Neural cell (in vitro differentiated cells): ENCODE data around the gene HCK. TPM values are rescaled to one million over a fixed set of nuclear protein-coding genes. Genes with fewer than 3 reads are reported as not detected.

Experiments used
- H2AFZ ChIP-seq: fragments of 200-600, 300-800 bp; sonication (generic), shearing (Covaris generic); 2 replicates; pipeline ENCODE4 v1.6.0; 2014; ENCODE audit warnings: low read depth, mild to moderate bottlenecking, antibody characterized with exemption, low read length, moderate library complexity
- H3F3A ChIP-seq: fragments of 200-600 bp; shearing (Covaris generic); 2 replicates; pipeline ENCODE4 v1.6.1; 2016; ENCODE audit warnings: mild to moderate bottlenecking, moderate library complexity, mixed read lengths, antibody characterized with exemption, low read length; ENCODE audit not compliant: insufficient read depth, poor library complexity, severe bottlenecking
- H3K27ac ChIP-seq: fragments of 200-600, 300-800 bp; sonication (generic), shearing (Covaris generic); 2 replicates; pipeline ENCODE4 v1.5.1; 2014; ENCODE audit warnings: mild to moderate bottlenecking, low read length, moderate library complexity
- H3K27me3 ChIP-seq: fragments of 300-800, 200-600 bp; sonication (generic), shearing (Covaris generic); 2 replicates; pipeline ENCODE4 v1.6.0; 2014; ENCODE audit warnings: mild to moderate bottlenecking, low read depth, low read length, moderate library complexity; ENCODE audit not compliant: insufficient read depth
- H3K36me3 ChIP-seq: fragments of 300-800, 200-600 bp; sonication (generic), shearing (Covaris generic); 2 replicates; pipeline ENCODE4 v1.5.1; 2014; ENCODE audit warnings: mild to moderate bottlenecking, antibody characterized with exemption, low read length, moderate library complexity; ENCODE audit not compliant: insufficient read depth
- H3K4me2 ChIP-seq: fragments of 300-800, 200-600 bp; sonication (generic), shearing (Covaris generic); 2 replicates; pipeline ENCODE4 v1.6.0; 2014; ENCODE audit warnings: mild to moderate bottlenecking, low read length
- H3K4me3 ChIP-seq: fragments of 300-800, 200-600 bp; sonication (generic), shearing (Covaris generic); 2 replicates; pipeline ENCODE4 v1.5.1; 2014; ENCODE audit warnings: mild to moderate bottlenecking, low read length, moderate library complexity
- H3K79me2 ChIP-seq: fragments of 200-600 bp; shearing (Covaris generic); replicated peaks from 2 replicates; pipeline ENCODE4 v1.6.0; 2014; ENCODE audit warnings: mild to moderate bottlenecking, low read length, moderate library complexity; ENCODE audit not compliant: insufficient read depth
- H3K9ac ChIP-seq: fragments of 300-800, 200-600 bp; sonication (generic), shearing (Covaris generic); 2 replicates; pipeline ENCODE4 v1.6.1; 2016; ENCODE audit warnings: mild to moderate bottlenecking, low read length, mixed read lengths
- H3K9me2 ChIP-seq: fragments of 200-600 bp; shearing (Covaris generic); 2 replicates; pipeline ENCODE4 v1.6.1; 2016; ENCODE audit warnings: mild to moderate bottlenecking, low read length, mixed read lengths; ENCODE audit not compliant: insufficient read depth
- H3K9me3 ChIP-seq: fragments of 200-600, 300-800 bp; sonication (generic), shearing (Covaris generic); 2 replicates; pipeline ENCODE4 v1.6.1; 2016; ENCODE audit warnings: mild to moderate bottlenecking, mixed run types, low read length, moderate library complexity, mixed read lengths
- H4K20me1 ChIP-seq: fragments of 200-600 bp; shearing (Covaris generic); 2 replicates; pipeline ENCODE4 v1.6.1; 2016; ENCODE audit warnings: mild to moderate bottlenecking, mixed run types; ENCODE audit not compliant: insufficient read depth
- EP300 ChIP-seq: fragments of 450-650 bp; conservative IDR thresholded peaks from 2 replicates; pipeline ENCODE4 v1.6.1; 2014; ENCODE audit warnings: antibody characterized with exemption, mild to moderate bottlenecking, moderate library complexity; ENCODE audit not compliant: poor library complexity, severe bottlenecking
- EZH2 ChIP-seq: fragments of 200-600, 300-800 bp; shearing (Covaris generic), sonication (generic); IDR thresholded peaks from 2 replicates; pipeline ENCODE4 v1.6.1; 2014; ENCODE audit warnings: antibody characterized with exemption, low read length, borderline replicate concordance, mild to moderate bottlenecking; ENCODE audit not compliant: insufficient read depth, poor library complexity, severe bottlenecking
- MXI1 ChIP-seq: fragments of 450-650 bp; conservative IDR thresholded peaks from 2 replicates; pipeline ENCODE4 v1.6.1; 2014; ENCODE audit warnings: antibody characterized with exemption, mild to moderate bottlenecking; ENCODE audit not compliant: poor library complexity, severe bottlenecking
- POLR2AphosphoS5 ChIP-seq: IDR thresholded peaks from 2 replicates; pipeline ENCODE4 v1.6.1; 2012
- RAD21 ChIP-seq: fragments of 450-650 bp; conservative IDR thresholded peaks from 2 replicates; pipeline ENCODE4 v1.6.1; 2014; ENCODE audit warnings: antibody characterized with exemption, mild to moderate bottlenecking, moderate library complexity
- SMC3 ChIP-seq: fragments of 450-650 bp; conservative IDR thresholded peaks from 2 replicates; pipeline ENCODE4 v1.6.1; 2014; ENCODE audit warnings: antibody characterized with exemption, mild to moderate bottlenecking, moderate library complexity; ENCODE audit not compliant: poor library complexity
- TAF1 ChIP-seq: IDR thresholded peaks from 2 replicates; pipeline ENCODE4 v1.6.1; 2012; ENCODE audit warnings: low read depth
- polyA plus RNA-seq: library from polyadenylated mRNA; depleted of rRNA; stranded (reverse); fragments of >200 nt; gene quantifications from 2 replicates; pipeline ENCODE4 v1.2.3, GENCODE V29; 2014
- TF ChIP-seq, protein P1 (sequence below): IDR thresholded peaks from 2 replicates; pipeline ENCODE4 v1.6.1; 2012; ENCODE audit warnings: borderline replicate concordance
- TF ChIP-seq, protein P2 (sequence below): fragments of 450-650 bp; IDR thresholded peaks from 2 replicates; pipeline ENCODE4 v1.5.1; 2014; ENCODE audit warnings: antibody characterized with exemption, mild to moderate bottlenecking, moderate library complexity; ENCODE audit not compliant: poor library complexity, severe bottlenecking

The HCK gene
- polyA plus RNA-seq, 1 donor from 2014 or later = 0.58 TPM

DNA sequence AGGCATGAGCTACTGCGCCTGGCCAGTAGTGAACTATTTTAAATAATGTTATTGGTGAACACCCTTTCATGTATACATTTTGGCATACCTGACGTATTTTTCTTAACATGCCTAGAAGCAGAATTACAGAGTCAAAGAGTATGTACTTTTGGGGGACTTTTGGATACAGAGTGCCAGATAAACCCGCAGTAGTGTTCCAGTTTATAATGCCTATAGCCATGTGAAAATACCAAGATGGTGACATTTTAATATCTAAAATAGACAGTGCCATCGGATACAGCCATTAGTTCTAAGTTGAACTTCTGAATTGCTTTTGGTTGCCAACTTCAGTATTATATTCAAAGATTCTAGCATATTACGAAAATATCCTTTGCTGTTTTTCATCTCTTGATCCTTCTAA is 77.8 kb downstream of the HCK start:
- H3K79me2 ChIP-seq = peaks cover 9% of the 10 kb centered on the region
- H2AFZ ChIP-seq = no peak overlapping the region

DNA sequence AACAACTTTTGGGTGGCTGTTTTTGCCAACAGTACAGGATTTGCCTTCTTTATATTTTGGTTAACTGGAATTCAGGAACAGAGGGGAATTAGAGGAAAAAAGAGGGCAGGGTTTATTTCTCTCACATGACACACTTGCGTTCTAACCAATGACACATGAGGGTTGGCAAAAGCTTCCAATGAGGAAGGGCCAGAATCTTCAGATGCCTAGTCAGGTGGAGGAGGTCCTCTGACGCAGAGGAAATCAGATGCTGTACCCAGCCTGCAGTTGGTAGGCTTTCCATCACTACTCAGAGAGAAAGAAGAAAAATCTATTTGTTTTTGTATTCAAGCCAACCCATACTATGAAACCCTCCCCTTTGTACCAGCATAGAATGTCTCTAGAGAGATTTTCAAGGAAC is 78.3 kb downstream of the HCK start:
- Histone ChIP-seq H3K9me2 (no peaks in the 10 kb centered on the region), H3K27ac (no peak overlapping the region), H3K4me2 (no peak overlapping the region), H2AFZ (no peak overlapping the region), H3K79me2 (peaks cover 9% of the 10 kb centered on the region), H3F3A (no peaks in the 10 kb centered on the region), H3K36me3 (no peaks in the 10 kb centered on the region), H4K20me1 (no peaks in the 10 kb centered on the region), H3K9me3 (no peaks in the 10 kb centered on the region), H3K4me3 (no peak overlapping the region), H3K27me3 (no peaks in the 10 kb centered on the region), H3K9ac (no peak overlapping the region)
- no peak for TF ChIP-seq EZH2
- TF ChIP-seq RAD21 = no peak
- no peak for TF ChIP-seq EP300
- TF ChIP-seq, protein P1, sequence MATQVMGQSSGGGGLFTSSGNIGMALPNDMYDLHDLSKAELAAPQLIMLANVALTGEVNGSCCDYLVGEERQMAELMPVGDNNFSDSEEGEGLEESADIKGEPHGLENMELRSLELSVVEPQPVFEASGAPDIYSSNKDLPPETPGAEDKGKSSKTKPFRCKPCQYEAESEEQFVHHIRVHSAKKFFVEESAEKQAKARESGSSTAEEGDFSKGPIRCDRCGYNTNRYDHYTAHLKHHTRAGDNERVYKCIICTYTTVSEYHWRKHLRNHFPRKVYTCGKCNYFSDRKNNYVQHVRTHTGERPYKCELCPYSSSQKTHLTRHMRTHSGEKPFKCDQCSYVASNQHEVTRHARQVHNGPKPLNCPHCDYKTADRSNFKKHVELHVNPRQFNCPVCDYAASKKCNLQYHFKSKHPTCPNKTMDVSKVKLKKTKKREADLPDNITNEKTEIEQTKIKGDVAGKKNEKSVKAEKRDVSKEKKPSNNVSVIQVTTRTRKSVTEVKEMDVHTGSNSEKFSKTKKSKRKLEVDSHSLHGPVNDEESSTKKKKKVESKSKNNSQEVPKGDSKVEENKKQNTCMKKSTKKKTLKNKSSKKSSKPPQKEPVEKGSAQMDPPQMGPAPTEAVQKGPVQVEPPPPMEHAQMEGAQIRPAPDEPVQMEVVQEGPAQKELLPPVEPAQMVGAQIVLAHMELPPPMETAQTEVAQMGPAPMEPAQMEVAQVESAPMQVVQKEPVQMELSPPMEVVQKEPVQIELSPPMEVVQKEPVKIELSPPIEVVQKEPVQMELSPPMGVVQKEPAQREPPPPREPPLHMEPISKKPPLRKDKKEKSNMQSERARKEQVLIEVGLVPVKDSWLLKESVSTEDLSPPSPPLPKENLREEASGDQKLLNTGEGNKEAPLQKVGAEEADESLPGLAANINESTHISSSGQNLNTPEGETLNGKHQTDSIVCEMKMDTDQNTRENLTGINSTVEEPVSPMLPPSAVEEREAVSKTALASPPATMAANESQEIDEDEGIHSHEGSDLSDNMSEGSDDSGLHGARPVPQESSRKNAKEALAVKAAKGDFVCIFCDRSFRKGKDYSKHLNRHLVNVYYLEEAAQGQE = no peak
- TF ChIP-seq MXI1 = no peak

More for the DNA sequence above, 77.8 kb downstream of the HCK start:
- Histone ChIP-seq H3K27ac (no peak overlapping the region), H3K9me2 (no peaks in the 10 kb centered on the region), H3K9ac (no peak overlapping the region), H3K4me3 (no peak overlapping the region), H3K9me3 (no peaks in the 10 kb centered on the region), H3K36me3 (no peaks in the 10 kb centered on the region), H3K4me2 (no peak overlapping the region), H3F3A (no peaks in the 10 kb centered on the region), H3K27me3 (no peaks in the 10 kb centered on the region), H4K20me1 (no peaks in the 10 kb centered on the region)
- TF ChIP-seq EP300 (no peak), TAF1 (no peak), RAD21 (no peak)
- TF ChIP-seq, protein P2, sequence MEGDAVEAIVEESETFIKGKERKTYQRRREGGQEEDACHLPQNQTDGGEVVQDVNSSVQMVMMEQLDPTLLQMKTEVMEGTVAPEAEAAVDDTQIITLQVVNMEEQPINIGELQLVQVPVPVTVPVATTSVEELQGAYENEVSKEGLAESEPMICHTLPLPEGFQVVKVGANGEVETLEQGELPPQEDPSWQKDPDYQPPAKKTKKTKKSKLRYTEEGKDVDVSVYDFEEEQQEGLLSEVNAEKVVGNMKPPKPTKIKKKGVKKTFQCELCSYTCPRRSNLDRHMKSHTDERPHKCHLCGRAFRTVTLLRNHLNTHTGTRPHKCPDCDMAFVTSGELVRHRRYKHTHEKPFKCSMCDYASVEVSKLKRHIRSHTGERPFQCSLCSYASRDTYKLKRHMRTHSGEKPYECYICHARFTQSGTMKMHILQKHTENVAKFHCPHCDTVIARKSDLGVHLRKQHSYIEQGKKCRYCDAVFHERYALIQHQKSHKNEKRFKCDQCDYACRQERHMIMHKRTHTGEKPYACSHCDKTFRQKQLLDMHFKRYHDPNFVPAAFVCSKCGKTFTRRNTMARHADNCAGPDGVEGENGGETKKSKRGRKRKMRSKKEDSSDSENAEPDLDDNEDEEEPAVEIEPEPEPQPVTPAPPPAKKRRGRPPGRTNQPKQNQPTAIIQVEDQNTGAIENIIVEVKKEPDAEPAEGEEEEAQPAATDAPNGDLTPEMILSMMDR = no peak

DNA sequence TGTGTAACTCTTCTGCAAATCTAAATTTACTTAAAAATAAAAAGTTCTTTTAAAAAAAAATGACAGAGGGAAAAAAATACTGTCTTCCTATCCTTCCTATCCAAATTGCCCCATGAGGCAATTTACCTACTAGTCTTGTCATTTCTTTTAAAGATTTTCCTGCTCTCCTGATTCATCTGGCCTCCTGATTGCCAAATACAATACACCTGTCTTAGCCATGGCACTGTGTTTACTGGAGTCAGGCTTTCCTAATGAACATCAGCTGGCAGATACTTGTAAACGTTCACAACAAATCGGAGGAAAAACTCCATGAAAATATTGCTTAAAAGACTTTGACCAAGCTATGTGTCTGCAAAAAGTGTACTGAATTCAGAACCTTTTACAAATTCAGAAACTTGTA is 78.9 kb downstream of the HCK start:
- H4K20me1 ChIP-seq = no peaks in the 10 kb centered on the region
- H3K9me2 ChIP-seq = no peaks in the 10 kb centered on the region

More for the DNA sequence above, 78.9 kb downstream of the HCK start:
- Histone ChIP-seq H3K79me2 (peaks cover 9% of the 10 kb centered on the region), H2AFZ (no peak overlapping the region), H3K4me2 (no peak overlapping the region), H3K9me3 (no peaks in the 10 kb centered on the region), H3F3A (no peaks in the 10 kb centered on the region), H3K27me3 (no peaks in the 10 kb centered on the region), H3K9ac (no peak overlapping the region), H3K36me3 (peaks cover 1% of the 10 kb centered on the region), H3K27ac (no peak overlapping the region), H3K4me3 (no peak overlapping the region)
- no peak for TF ChIP-seq EZH2
- TF ChIP-seq MXI1 = no peak
- TF ChIP-seq, protein P1 = no peak
- TF ChIP-seq EP300 = no peak
- no peak for TF ChIP-seq TAF1
- TF ChIP-seq, protein P2 = no peak
- no peak for TF ChIP-seq POLR2AphosphoS5
- no peak for TF ChIP-seq RAD21
- no peak for TF ChIP-seq SMC3
